SHP77 treated with DMSO at 0.1 percent for 48 hours (cell line): ENCODE results near the gene CXCL1.
A peak's percentile ranks its signal among the peaks of the same experiment; 100 is the strongest.

Source experiments
- DNase-seq: peaks from one replicate; lab custom pipeline; 2025; lab: John Stamatoyannopoulos, UW

CXCL1 gene

GRCh38 chr4:73851293-73851692 is 17.9 kb upstream of the CXCL1 start:
- DNase-seq, result no peak

GRCh38 chr4:73852771-73853170 is 16.4 kb upstream of the CXCL1 start:
- no peak for DNase-seq

GRCh38 chr4:73853246-73853704 is 15.9 kb upstream of the CXCL1 start, which contains the start of gene PF4V1:
Gene PF4V1, plus strand, starts transcription at chr4:73853296. Its CDS starts 67 bp downstream, at chr4:73853363.
- no peak for DNase-seq

- DNase-seq, result no peak
Measured at GRCh38 chr4:73853718-73854473, 15.3 kb upstream of the CXCL1 start.

GRCh38 chr4:73855406-73855805 is 13.8 kb upstream of the CXCL1 start:
- no peak for DNase-seq

- DNase-seq, result no peak
Measured at GRCh38 chr4:73856518-73856917, 12.7 kb upstream of the CXCL1 start.

GRCh38 chr4:73859614-73860088 is 9.5 kb upstream of the CXCL1 start:
- no peak for DNase-seq

- DNase-seq, result no peak
Measured at GRCh38 chr4:73860181-73860580, 9.0 kb upstream of the CXCL1 start.

GRCh38 chr4:73860917-73861316 is 8.3 kb upstream of the CXCL1 start:
- DNase-seq, result no peak

- DNase-seq, result no peak
Measured at GRCh38 chr4:73862322-73862721, 6.9 kb upstream of the CXCL1 start.

GRCh38 chr4:73864365-73864764 is 4.8 kb upstream of the CXCL1 start:
- peak; percentile 7 for DNase-seq

GRCh38 chr4:73864961-73865360 is 4.2 kb upstream of the CXCL1 start:
- DNase-seq, result no peak

- DNase-seq, result no peak
Measured at GRCh38 chr4:73865431-73866096, 3.6 kb upstream of the CXCL1 start.

- no peak for DNase-seq
Measured at GRCh38 chr4:73866246-73866645, 2.9 kb upstream of the CXCL1 start.

- DNase-seq, result peak; percentile 37
Measured at GRCh38 chr4:73867783-73868182, 1.4 kb upstream of the CXCL1 start.

- DNase-seq, result no peak
Measured at GRCh38 chr4:73868206-73869129, 725 bp upstream of the CXCL1 start.

- no peak for DNase-seq
Measured at GRCh38 chr4:73870260-73870659, 1.1 kb downstream of the CXCL1 start.

- no peak for DNase-seq
Measured at GRCh38 chr4:73870768-73871167, 1.6 kb downstream of the CXCL1 start.

GRCh38 chr4:73871511-73872310 is 2.5 kb downstream of the CXCL1 start:
- no peak for DNase-seq

- DNase-seq, result no peak
Measured at GRCh38 chr4:73872316-73873108, 3.3 kb downstream of the CXCL1 start.

- DNase-seq, result no peak
Measured at GRCh38 chr4:73874386-73874785, 5.2 kb downstream of the CXCL1 start.
